ENCODE data around the gene SLC35D2.

- TF ChIP-seq CTCF (IDR thresholded peaks at IDR 0.05): no peak
- TF ChIP-seq POLR2AphosphoS5 (IDR thresholded peaks at IDR 0.05): no peak
- TF ChIP-seq POLR2A (IDR thresholded peaks at IDR 0.05; ENCODE audit: low read depth): no peak
- TF ChIP-seq EP300 (IDR thresholded peaks at IDR 0.05): no peak
Observed at GRCh38 chr9:96429732-96430131, 46.2 kb upstream of the SLC35D2 start.
